Umbilical cord (tissue), 2 donors: ENCODE results near the gene ZNF621. TPM values are rescaled to one million over a fixed set of nuclear protein-coding genes. Genes with fewer than 3 reads are reported as not detected.
A peak's percentile ranks its signal among the peaks of the same experiment; 100 is the strongest.

ENCODE experiments used
- DNase-seq: peaks from one replicate; pipeline ENCODE4 v3.0.0-alpha.2; 2015; ENCODE audit warnings: low spot score
- total RNA-seq: library from RNA; depleted of rRNA; stranded (reverse); fragments of >200 nt; gene quantifications from one replicate; pipeline ENCODE4 v1.2.3, GENCODE V29; 2014; ENCODE audit warnings: low replicate concordance; ENCODE audit not compliant: insufficient read depth

Gene ZNF621
- 20.5 TPM for total RNA-seq

GRCh38 chr3:40524568-40525285, at the start of gene ZNF621:
Gene ZNF621 (plus strand): TSS chr3:40524960. CDS start chr3:40525841, 881 bp downstream.
- DNase-seq = peak; percentile 85

- DNase-seq = peak; percentile 83
These were observed 48.0 kb upstream of the ZNF621 start, which contains the start of gene ZNF619 for GRCh38 chr3:40476478-40477470. Gene ZNF619 (plus strand): TSS chr3:40477122. CDS start chr3:40477980, 858 bp downstream.

DNA sequence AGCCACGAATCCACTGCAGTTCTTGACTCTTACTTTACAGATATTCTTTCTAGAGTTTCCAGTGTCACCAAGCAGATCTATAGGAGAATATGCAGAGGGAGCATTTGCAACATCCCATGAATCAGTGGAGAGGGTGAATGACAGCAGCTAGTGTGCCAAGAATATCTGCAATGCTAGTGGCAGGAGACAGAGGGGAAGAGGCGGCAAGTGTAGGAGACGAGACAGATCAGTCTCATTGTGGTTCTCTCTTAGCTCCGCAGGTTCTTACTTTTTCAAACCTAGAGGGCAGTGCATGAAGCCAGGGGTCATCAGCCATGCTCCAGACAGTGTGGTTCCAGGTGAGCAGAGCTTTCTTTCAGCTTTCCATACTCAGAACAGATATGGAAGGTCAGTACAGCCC, 47.1 kb upstream of the ZNF621 start:
- no peak for DNase-seq

- no peak for DNase-seq
These were observed 37.6 kb upstream of the ZNF621 start for GRCh38 chr3:40487172-40487571.

- DNase-seq = peak; percentile 77
These were observed 33.8 kb upstream of the ZNF621 start for GRCh38 chr3:40490916-40491315.

- peak; percentile 82 for DNase-seq
These were observed 30.1 kb upstream of the ZNF621 start for GRCh38 chr3:40494698-40495097.

GRCh38 chr3:40497288-40497687, 27.5 kb upstream of the ZNF621 start:
- DNase-seq = no peak

DNA sequence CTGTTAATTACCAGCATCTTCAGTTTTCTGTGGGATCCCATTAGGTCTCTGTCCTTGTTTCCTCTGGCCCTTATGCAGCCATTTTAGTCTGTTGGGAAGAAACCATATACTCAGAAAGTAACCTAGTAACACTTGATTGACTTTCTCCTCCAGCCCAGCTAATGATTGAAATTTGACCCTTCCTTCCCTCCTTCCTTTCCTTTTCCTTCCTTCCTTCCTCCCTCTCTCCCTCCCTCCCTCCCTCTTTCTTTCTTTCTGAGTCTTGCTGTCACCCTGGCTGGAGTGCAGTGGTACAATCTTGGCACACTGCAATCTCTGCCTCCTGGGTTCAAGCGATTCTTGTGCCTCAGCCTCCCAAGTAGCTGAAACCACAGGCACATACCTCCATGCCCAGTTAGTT, 24.8 kb upstream of the ZNF621 start:
- no peak for DNase-seq

GRCh38 chr3:40502034-40502433, 22.7 kb upstream of the ZNF621 start:
- no peak for DNase-seq

DNA sequence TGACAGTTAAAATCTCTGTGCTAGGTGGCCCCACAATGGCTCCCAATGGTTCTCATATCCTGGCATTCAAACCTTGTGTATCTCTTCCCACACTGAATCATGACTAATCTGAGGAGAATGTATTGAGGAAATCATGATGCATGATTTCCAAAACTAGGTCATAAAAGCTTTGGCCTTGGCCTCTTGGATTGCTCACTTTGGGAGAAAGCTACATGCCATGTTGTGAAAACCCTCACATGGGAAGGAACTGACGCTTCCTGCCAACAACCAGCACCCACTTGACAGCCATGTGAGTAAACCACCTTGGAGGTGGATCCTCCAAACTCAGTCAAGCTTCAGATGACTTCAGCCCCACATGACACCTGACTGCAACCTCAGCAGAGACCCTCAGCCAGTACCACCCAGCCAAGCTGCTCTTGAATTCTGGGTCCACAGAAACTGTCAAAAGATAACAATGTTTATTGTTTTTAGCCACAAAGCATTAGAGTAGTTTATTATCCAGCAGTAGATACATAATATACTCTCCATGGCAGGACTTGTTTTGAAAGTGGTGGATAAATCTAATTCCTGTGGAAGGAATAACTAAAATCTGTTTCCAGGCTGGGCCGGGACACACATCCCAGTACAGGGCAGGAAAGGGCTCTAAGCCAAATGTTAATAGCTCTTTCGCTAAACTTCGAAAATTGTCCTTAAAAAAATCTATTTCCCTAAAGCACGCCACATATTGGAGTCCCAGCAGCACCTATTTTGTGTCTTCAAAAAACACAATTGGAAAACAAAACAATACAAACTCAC, 19.9 kb upstream of the ZNF621 start:
- peak; percentile 57 for DNase-seq

DNA sequence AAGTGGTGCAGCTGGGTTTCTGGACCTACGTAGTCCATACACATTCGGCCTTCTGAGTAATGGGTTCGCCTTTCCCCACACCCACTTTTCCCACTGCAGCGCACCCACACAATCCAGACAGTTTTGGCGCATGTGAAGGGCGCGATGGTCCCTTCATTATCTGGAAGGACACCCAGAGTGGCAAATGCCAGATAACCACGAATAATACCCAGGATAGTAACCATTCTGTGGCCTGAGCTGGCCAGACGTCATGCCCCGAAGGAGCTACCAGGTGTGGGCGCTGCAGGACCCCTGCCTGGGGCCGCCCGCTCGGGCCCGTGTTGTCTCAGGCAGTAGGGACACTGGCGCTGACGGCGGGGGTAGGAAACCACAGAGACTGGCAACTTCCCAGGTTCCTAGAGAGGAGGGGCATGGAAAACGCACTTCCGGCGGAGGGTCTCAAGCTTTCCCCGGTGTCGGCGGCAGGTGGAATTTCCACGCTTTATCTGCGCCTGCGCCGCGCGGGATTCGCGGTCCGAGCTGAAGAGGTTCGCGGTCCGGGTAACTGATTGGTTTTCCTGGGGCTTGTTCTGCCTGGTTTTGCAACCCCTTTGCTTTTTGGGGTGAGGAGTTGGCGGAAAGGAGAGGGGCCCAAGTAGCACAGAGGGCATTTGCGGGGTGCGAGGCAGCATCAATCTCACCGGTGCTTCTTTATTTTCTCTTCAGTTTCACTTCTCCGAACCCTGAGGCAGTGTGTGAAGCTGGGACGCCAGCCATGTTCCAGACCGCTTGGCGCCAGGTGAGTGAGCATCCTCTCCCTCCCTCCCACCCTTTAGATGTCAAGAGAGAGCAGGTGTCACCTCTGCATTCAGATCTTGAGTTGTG, 18.9 kb upstream of the ZNF621 start, which contains the start of gene ZNF620:
TSS of gene ZNF620 (plus strand) at position 441 of the 864 bp plus-strand sequence. CDS start at position 755, 314 bp downstream.
- DNase-seq = peak; percentile 80

- no peak for DNase-seq
These were observed 13.6 kb upstream of the ZNF621 start for GRCh38 chr3:40511031-40511718.

DNA sequence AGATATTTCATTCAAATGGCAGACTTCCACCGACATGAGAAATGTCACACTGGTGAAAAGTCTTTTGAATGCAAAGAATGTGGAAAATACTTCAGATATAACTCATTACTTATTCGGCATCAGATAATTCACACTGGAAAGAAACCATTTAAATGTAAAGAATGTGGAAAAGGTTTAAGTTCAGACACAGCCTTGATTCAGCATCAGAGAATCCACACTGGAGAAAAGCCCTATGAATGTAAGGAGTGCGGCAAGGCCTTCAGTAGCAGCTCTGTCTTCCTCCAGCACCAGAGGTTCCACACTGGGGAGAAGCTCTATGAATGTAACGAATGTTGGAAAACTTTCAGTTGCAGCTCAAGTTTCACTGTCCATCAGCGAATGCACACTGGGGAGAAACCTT, 8.6 kb upstream of the ZNF621 start:
- peak; percentile 66 for DNase-seq

GRCh38 chr3:40518067-40518466, 6.7 kb upstream of the ZNF621 start:
- DNase-seq = no peak

DNA sequence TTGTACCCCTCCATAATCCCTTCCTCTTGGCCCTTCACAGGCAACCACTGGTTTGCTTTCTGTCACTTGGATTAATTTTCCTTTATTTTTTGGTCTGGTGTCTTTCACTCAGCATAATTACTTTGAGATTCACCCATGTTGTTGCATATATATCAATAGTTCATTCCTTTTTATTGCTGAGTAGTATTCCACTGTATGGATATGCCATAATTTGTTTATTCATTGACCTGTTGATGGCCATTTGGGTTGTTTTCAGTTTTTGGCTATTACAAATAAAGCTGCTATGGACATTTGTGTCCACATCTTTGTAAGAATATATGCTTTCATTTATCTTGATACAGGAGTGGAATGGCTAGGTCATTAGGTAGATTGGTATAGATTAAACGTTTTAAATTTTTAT, 5.9 kb upstream of the ZNF621 start:
- no peak for DNase-seq

- DNase-seq = no peak
These were observed 3.5 kb upstream of the ZNF621 start for GRCh38 chr3:40521254-40521653.

DNA sequence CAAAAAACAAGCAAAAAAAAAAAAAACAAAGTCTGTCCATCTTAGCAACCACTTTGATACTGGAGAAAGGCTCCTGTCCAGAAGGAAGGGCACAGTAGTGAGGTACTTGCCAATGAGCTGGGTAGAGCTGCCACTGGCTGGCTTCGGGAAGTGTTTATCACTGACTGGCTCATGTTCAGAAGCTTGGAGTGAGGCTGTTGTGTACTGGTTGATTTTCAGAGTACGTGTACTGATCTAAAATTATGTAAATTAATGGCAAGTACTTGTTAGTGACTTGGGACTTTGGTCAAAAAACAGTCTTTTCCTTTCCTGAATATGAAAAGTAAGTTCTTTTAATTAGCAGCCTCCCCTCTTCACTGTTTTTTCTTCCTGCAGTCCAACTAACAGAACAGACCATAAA, 979 bp upstream of the ZNF621 start:
- DNase-seq = no peak

DNA sequence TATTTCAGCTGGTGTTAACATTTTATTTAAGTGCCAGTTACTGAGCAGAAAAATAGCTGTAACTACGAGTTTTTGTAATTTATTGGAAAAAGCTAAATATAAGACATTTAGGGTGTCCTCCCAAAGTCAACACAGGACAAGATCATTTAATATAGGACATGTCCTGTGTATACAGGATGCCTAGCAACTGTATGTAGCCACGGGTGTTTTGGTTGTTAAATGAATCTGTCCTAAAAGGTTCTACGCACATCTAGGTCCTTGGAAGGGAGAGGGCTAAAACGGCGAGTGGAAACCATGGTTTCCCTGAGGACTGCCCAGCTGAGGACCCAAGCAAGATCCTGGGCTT, 565 bp upstream of the ZNF621 start:
- peak; percentile 47 for DNase-seq

- DNase-seq = no peak
These were observed 3.7 kb downstream of the ZNF621 start for GRCh38 chr3:40528426-40528825.

DNA sequence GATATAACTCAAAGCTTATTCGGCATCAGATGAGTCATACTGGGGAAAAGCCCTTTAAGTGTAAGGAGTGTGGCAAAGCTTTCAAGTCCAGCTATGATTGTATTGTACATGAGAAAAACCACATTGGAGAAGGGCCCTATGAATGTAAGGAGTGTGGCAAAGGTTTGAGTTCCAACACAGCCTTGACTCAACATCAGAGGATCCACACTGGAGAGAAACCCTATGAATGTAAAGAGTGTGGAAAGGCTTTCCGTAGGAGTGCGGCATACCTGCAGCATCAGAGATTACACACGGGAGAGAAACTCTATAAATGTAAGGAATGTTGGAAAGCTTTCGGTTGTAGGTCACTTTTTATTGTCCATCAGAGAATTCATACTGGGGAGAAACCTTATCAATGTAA, 7.5 kb downstream of the ZNF621 start:
- no peak for DNase-seq
